HG03469 (cell line): Measurements from ENCODE around the gene SDC3.
"Not testable (repeated sequence)": the region's sequence is repeated elsewhere in the genome, so short reads cannot be mapped to it uniquely, and the experiment has no call there.

Experiments used
- ATAC-seq: cut with Tn5 transposase; IDR thresholded peaks from one replicate; pipeline ENCODE4 v1.9.1; 2021; ENCODE audit warnings: mild to moderate bottlenecking, moderate library complexity, moderate number of reproducible peaks; ENCODE audit not compliant: unreplicated experiment

SDC3 gene

GRCh38 chr1:30908696-30909364, at the start of gene SDC3:
TSS of gene SDC3 (minus strand) at chr1:30908758. CDS start at chr1:30908586, 172 bp downstream.
- ATAC-seq, result no peak

GRCh38 chr1:30957560-30958222, 49.1 kb upstream of the SDC3 start:
- no peak for ATAC-seq

- no peak for ATAC-seq
Observed at GRCh38 chr1:30955448-30956015, 47.0 kb upstream of the SDC3 start.

- no peak for ATAC-seq
Observed at GRCh38 chr1:30953685-30954084, 45.1 kb upstream of the SDC3 start.

- ATAC-seq, result no peak
Observed at GRCh38 chr1:30952098-30952497, 43.5 kb upstream of the SDC3 start.

GRCh38 chr1:30950700-30951099, 42.1 kb upstream of the SDC3 start:
- ATAC-seq, result no peak

GRCh38 chr1:30950053-30950452, 41.5 kb upstream of the SDC3 start:
- no peak for ATAC-seq

- not testable (repeated sequence) for ATAC-seq
Observed at GRCh38 chr1:30949487-30949838, 40.9 kb upstream of the SDC3 start.

- ATAC-seq, result not testable (repeated sequence)
Observed at GRCh38 chr1:30948813-30949486, 40.4 kb upstream of the SDC3 start.

- no peak for ATAC-seq
Observed at GRCh38 chr1:30948278-30948677, 39.7 kb upstream of the SDC3 start.

- no peak for ATAC-seq
Observed at GRCh38 chr1:30947212-30947611, 38.7 kb upstream of the SDC3 start.

GRCh38 chr1:30942326-30942963, 33.9 kb upstream of the SDC3 start:
- ATAC-seq, result no peak

- no peak for ATAC-seq
Observed at GRCh38 chr1:30940541-30940940, 32.0 kb upstream of the SDC3 start.

- no peak for ATAC-seq
Observed at GRCh38 chr1:30936541-30937171, 28.1 kb upstream of the SDC3 start.

- ATAC-seq, result not testable (repeated sequence)
Observed at GRCh38 chr1:30935758-30936157, 27.2 kb upstream of the SDC3 start.

- no peak for ATAC-seq
Observed at GRCh38 chr1:30934613-30935012, 26.1 kb upstream of the SDC3 start.

GRCh38 chr1:30933874-30934252, 25.3 kb upstream of the SDC3 start:
- ATAC-seq, result no peak

- ATAC-seq, result no peak
Observed at GRCh38 chr1:30930631-30931173, 22.1 kb upstream of the SDC3 start.

GRCh38 chr1:30929944-30930525, 21.5 kb upstream of the SDC3 start:
- ATAC-seq, result no peak
